Lower leg skin (tissue), 4 donors: ENCODE results near the gene NECTIN1. TPM values are rescaled to one million over a fixed set of nuclear protein-coding genes. Genes with fewer than 3 reads are reported as not detected.

Source experiments
- DNase-seq, 2 donors: peaks; one replicate each; pipeline ENCODE4 v3.0.0-alpha.2; 2019; ENCODE audit warnings: low spot score in 2 of 2
- H3K4me3 ChIP-seq: fragments of 200-600 bp; sonication (generic); 2 replicates; pipeline ENCODE4 v1.5.1; 2017; ENCODE audit warnings: mild to moderate bottlenecking, low read depth; ENCODE audit not compliant: poor library complexity, severe bottlenecking
- CTCF ChIP-seq, 3 donors: fragments of 450-650 bp; IDR thresholded peaks; one replicate each; pipeline ENCODE4 v1.5.1; 2016; ENCODE audit warnings: antibody characterized with exemption in 3 of 3, mild to moderate bottlenecking in 3 of 3, moderate library complexity in 2 of 3
- POLR2A ChIP-seq, 2 donors: fragments of 450-650 bp; IDR thresholded peaks; one replicate each; pipeline ENCODE4 v1.6.1; 2016 to 2017; ENCODE audit warnings: antibody characterized with exemption in 2 of 2, mild to moderate bottlenecking in 1 of 2, moderate library complexity in 1 of 2
- WGBS, 2 donors: methylation state at CpG; one replicate each; pipeline ENCODE4 v1.1.5; 2018; 5-methylcytosine and 5-hydroxymethylcytosine counted together
- intact Hi-C: fragments of 100-400 bp; cut with DNase I; formaldehyde crosslinking; loops from one replicate; pipeline ENCODE4 v1.15.0; 2023; ENCODE audit warnings: low total_unique reads
- total RNA-seq, 4 donors: library from RNA; depleted of rRNA; stranded (reverse); fragments of >200 nt; gene quantifications; one replicate each; pipeline ENCODE4 v1.1.0, GENCODE V29; 2016

The NECTIN1 gene
- total RNA-seq, 4 donors from 2014 or later, result 111 to 142 (median 130) TPM

GRCh38 chr11:119669487-119669886, 59.5 kb downstream of the NECTIN1 start:
- intact Hi-C loops, result no loop called here
- H3K4me3 ChIP-seq, result no peak overlapping the region
- DNase-seq, result no peak
- TF ChIP-seq CTCF (IDR thresholded peaks at IDR 0.05) (no peak), POLR2A (IDR thresholded peaks at IDR 0.05) (no peak)
- 72% methylated on average over 5 of the region's 5 CpGs for WGBS, 2 donors

- no peak overlapping the region for H3K4me3 ChIP-seq
- DNase-seq, result no peak
- WGBS, 2 donors, result 80 to 88% methylated on average over 1 of the region's 1 CpG
- intact Hi-C loops, result no loop called here
- TF ChIP-seq POLR2A (IDR thresholded peaks at IDR 0.05) (no peak), CTCF (IDR thresholded peaks at IDR 0.05) (no peak)
Observed at GRCh38 chr11:119668676-119669075, 60.3 kb downstream of the NECTIN1 start.

- DNase-seq, result peak; percentile 66 to 92
- WGBS, 2 donors, result 33 to 36% methylated on average over 17 of the region's 17 CpGs
- TF ChIP-seq POLR2A (IDR thresholded peaks at IDR 0.05), result no peak
- peak in 1 of 3 donors; percentile 74 for TF ChIP-seq CTCF (IDR thresholded peaks at IDR 0.05)
- H3K4me3 ChIP-seq, result no peak overlapping the region
- intact Hi-C loops, result no loop called here
Observed at GRCh38 chr11:119666463-119667131, 62.4 kb downstream of the NECTIN1 start.

GRCh38 chr11:119666061-119666460, 62.9 kb downstream of the NECTIN1 start:
- TF ChIP-seq POLR2A (IDR thresholded peaks at IDR 0.05) (no peak), CTCF (IDR thresholded peaks at IDR 0.05) (no peak)
- DNase-seq, result peak in 1 of 2 donors; percentile 45
- H3K4me3 ChIP-seq, result no peak overlapping the region
- 56 to 60% methylated on average over 10 of the region's 10 CpGs for WGBS, 2 donors
- intact Hi-C loops, result no loop called here

GRCh38 chr11:119664701-119665420, 64.1 kb downstream of the NECTIN1 start:
- intact Hi-C loops, result loop anchor here (5.0 kb wide), 1 partner anchor 72 kb away; no protein-coding TSS in a partner anchor
- DNase-seq, result no peak
- no peak overlapping the region for H3K4me3 ChIP-seq
- WGBS, 2 donors, result 93 to 94% methylated on average over 43 of the region's 44 CpGs
- no peak for TF ChIP-seq CTCF (IDR thresholded peaks at IDR 0.05)
- no peak for TF ChIP-seq POLR2A (IDR thresholded peaks at IDR 0.05)
